Limb (tissue), 2 donors: Measurements from ENCODE around the gene KLF11.
"Not testable (repeated sequence)": the region's sequence is repeated elsewhere in the genome, so short reads cannot be mapped to it uniquely, and the experiment has no call there.

Experiments
- DNase-seq, 2 donors: peaks; one replicate each; pipeline ENCODE4 v3.0.0-alpha.2; 2016; ENCODE audit errors: extremely low spot score in 2 of 2

Gene KLF11

GRCh38 chr2:10009271-10009810 lies 34.0 kb upstream of the KLF11 start:
- no peak for DNase-seq

- DNase-seq = no peak
Measured at GRCh38 chr2:10009811-10010781, 33.3 kb upstream of the KLF11 start.

DNA sequence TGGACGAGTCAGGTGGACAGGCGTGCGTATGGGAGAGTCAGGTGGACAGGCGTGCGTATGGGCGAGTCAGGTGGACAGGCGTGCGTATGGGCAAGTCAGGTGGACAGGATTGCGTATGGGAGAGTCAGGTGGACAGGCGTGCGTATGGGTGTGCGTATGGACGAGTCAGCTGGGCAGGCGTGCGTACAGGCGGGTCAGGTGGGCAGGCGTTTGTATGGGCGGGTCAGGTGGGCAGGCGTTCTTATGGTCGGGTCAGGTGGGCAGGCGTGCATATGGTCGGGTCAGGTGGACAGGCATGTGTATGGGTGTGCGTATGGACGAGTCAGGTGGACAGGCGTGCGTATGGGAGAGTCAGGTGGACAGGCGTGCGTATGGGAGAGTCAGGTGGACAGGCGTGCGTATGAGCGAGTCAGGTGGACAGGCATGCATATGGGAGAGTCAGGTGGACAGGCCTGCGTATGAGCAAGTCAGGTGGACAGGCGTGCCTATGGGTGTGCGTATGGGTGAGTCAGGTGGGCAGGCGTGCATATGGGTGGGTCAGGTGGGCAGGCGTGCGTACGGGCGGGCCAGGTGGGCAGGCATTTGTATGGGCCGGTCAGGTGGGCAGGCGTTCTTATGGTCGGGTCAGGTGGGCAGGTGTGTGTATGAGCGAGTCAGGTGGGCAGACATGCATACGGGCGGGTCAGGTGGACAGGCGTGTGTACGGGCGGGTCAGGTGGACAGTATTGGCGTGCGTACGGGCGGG lies 32.3 kb upstream of the KLF11 start:
- DNase-seq = not testable (repeated sequence)

DNA sequence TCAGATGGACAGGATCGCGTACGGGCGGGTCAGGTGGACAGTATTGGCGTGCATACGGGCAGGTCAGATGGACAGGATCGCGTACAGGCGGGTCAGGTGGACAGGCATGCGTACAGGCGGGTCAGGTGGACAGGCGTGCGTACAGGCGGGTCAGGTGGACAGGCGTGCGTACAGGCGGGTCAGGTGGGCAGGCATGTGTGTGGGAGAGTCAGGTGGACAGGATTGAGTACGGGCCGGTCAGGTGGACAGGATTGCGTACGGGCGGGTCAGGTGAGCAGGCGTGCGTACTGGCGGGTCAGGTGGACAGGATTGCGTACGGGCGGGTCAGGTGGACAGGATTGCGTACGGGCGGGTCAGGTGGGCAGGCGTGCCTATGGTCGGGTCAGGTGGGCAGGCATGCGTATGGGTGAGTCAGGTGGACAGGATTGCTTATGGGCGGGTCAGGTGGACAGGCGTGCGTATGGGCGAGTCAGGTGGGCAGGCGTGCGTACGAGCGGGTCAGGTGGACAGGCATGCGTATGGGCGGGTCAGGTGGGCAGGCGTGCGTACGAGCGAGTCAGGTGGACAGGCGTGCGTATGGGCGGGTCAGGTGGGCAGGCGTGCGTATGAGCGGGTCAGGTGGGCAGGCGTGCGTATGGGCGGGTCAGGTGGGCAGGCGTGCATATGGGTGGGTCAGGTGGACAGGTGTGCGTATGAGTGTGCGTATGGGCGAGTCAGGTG lies 31.6 kb upstream of the KLF11 start:
- not testable (repeated sequence) for DNase-seq

DNA sequence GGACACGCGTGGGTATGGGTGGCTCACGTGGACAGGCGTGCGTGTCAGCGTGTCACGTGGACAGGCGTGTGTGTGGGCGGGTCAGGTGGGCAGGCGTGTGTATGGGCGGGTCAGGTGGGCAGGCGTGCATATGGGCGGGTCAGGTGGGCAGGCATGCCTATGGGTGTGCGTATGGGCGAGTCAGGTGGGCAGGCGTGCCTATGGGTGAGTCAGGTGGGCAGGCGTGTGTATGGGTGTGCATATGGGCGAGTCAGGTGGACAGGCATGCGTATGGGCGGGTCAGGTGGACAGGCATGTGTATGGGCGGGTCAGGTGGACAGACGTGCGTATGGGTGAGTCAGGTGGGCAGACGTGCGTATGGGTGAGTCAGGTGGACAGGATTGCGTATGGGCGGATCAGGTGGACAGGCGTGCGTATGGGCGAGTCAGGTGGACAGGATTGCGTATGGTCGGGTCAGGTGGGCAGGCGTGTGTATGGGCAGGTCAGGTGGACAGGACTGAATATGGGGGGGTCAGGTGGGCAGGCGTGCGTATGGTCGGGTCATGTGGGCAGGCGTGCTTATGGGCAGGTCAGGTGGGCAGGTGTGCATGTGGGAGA lies 30.9 kb upstream of the KLF11 start:
- not testable (repeated sequence) for DNase-seq

GRCh38 chr2:10012963-10013461 lies 30.3 kb upstream of the KLF11 start:
- DNase-seq = no peak

DNA sequence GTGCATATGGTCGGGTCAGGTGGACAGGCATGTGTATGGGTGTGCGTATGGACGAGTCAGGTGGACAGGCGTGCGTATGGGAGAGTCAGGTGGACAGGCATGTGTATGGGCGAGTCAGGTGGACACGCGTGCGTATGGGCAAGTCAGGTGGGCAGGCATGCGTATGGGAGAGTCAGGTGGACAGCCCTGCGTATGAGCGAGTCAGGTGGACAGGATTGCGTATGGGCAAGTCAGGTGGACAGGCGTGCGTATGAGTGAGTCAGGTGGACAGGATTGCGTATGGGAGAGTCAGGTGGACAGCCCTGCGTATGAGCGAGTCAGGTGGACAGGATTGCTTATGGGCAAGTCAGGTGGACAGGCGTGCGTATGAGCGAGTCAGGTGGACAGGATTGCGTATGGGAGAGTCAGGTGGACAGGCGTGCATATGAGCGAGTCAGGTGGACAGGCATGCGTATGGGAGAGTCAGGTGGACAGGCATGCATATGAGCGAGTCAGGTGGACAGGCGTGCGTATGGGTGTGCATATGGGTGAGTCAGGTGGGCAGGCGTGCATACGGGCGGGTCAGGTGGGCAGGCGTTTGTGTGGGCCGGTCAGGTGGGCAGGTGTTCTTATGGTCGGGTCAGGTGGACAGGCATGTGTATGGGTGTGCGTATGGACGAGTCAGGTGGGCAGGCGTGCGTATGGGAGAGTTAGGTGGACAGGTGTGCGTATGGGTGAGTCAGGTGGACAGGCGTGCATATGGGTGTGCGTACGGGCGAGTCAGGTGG lies 29.5 kb upstream of the KLF11 start:
- not testable (repeated sequence) for DNase-seq

DNA sequence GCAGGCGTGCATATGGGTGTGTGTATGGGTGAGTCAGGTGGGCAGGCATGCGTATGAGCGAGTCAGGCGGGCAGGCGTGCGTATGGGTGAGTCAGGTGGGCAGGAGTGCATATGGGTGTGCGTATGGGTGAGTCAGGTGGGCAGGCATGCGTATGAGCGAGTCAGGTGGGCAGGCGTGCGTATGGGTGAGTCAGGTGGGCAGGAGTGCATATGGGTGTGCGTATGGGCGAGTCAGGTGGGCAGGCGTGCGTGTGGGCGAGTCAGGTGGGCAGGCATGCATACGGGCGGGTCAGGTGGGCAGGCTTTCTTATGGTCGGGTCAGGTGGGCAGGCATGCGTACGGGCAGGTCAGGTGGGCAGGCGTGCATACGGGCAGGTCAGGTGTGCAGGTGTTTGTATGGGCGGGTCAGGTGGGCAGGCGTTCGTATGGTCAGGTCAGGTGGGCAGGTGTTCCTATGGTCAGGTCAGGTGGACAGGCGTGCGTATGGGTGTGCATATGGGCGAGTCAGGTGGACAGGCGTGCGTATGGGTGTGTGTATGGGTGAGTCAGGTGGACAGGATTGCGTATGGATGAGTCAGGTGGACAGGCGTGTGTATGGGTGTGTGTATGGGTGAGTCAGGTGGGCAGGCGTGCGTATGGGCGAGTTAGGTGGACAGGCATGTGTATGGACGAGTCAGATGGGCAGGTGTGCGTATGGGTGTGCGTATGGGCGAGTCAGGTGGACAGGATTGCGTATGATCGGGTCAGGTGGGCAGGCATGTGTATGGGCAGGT lies 28.7 kb upstream of the KLF11 start:
- DNase-seq = no peak

GRCh38 chr2:10015376-10015989 lies 27.9 kb upstream of the KLF11 start:
- DNase-seq = not testable (repeated sequence)

- no peak for DNase-seq
Measured at GRCh38 chr2:10016001-10016801, 27.1 kb upstream of the KLF11 start.

GRCh38 chr2:10016802-10017258 lies 26.5 kb upstream of the KLF11 start:
- DNase-seq = no peak

- DNase-seq = no peak
Measured at GRCh38 chr2:10017313-10017941, 25.9 kb upstream of the KLF11 start.

DNA sequence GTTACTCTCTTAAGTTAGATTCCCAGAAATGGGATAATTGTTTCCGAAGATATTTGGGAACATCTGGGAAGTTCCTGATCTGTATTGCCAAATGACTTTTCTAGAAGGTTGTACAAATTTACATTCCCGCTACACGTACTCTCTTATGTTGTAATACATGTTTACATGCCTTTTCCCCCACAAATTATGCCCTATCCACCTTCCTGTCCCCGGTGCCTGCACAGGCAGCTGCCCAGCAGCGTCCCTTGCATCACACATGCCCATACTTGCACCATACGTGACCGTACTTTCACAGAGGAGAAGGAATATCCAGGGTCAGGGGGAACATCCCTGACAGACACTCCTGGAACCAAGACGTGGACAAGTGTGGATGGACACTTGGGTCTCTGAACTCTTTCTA lies 24.2 kb upstream of the KLF11 start:
- no peak for DNase-seq

DNA sequence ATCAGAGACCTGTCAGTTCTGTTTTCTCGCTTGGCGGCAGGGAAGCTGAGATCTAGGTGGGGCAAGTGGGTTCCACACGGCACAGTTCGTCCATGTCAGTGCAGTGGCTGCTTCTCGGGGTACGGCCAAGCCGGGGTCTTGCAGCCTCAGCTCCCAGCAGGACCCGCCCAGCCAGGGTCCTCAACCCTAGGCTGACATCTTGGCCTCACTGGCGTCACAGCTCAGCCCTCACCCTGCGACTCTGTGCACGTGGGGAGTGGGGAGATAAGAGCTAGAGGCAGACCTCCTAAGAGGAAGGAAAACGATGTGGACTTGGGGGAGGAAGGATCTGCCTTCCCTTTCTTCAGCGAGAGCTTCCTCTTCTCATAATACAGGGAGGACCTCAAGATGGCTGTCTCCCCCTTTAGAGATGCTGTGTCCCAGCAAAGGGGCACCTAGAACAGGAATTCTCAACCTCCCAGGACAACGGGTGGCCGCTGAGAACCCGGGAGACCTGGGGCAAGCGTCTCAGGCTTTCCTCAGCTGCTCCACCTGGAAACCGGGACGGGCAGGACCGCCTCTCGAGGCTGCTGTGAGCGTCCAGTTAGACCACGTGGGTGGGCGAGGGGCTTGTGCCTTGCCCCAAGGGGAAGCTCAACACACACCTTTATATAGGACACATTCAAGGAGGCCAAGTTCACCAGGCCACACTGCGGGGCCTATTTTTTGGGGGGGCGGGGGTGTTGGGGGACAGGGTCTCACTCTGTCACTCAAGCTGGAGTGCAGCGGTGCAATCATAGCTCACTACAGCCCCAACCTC lies 23.5 kb upstream of the KLF11 start:
- DNase-seq = no peak

GRCh38 chr2:10022041-10022421 lies 21.3 kb upstream of the KLF11 start:
- DNase-seq = no peak

GRCh38 chr2:10022445-10022844 lies 20.9 kb upstream of the KLF11 start:
- no peak for DNase-seq
